IMR-90 (cell line): Measurements from ENCODE around the gene ARHGAP28.

Experiments used
- CHD1 ChIP-seq: IDR thresholded peaks from 2 replicates; pipeline ENCODE4 v1.6.1; 2012; ENCODE audit warnings: low read depth, low read length, improper control_type of control experiment
- CTCF ChIP-seq: conservative IDR thresholded peaks from 2 replicates; pipeline ENCODE4 v1.5.1; 2012; ENCODE audit warnings: mild to moderate bottlenecking, low read depth, low read length, improper control_type of control experiment
- FOS ChIP-seq: fragments of 150-350 bp; IDR thresholded peaks from 2 replicates; pipeline ENCODE4 v1.6.1; 2016; ENCODE audit warnings: low read depth, low read length
- POLR2A ChIP-seq: IDR thresholded peaks from 2 replicates; pipeline ENCODE4 v1.6.1; 2012; ENCODE audit warnings: mild to moderate bottlenecking, low read depth, low read length
- RCOR1 ChIP-seq: IDR thresholded peaks from 2 replicates; pipeline ENCODE4 v1.6.1; 2012; ENCODE audit warnings: mild to moderate bottlenecking, low read length, improper control_type of control experiment; ENCODE audit not compliant: insufficient replicate concordance
- USF2 ChIP-seq: fragments of 150-350 bp; IDR thresholded peaks from 2 replicates; pipeline ENCODE4 v1.6.1; 2017; ENCODE audit warnings: mild to moderate bottlenecking, antibody characterized with exemption, low read length, low read depth

DNA sequence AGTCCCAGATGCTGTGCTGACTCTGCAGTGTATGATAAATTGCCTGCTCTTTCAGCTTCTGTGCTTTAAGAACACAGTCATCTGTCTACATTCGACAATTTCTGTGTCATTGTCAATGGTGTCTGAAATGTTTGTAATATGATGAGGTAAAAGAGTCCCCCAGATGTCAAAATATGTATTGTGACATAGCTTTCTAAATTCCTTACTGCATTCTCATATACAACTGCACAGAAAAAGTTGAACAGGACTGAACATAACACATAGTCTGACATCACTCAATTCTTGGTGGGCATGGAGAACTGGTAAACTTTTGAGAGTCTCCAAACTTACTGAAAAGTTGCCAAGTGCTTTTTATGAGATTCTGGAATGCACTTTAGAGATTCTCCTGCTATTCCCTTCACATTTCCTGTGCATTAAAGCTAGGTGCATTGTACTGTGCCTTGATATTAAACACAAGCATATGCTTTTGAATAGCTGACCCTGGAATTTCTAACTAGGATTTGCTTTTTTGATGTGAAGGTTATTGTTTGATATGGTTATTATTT is 48.1 kb upstream of the ARHGAP28 start:
- TF ChIP-seq CTCF (no peak), CHD1 (no peak), RCOR1 (no peak), USF2 (no peak), POLR2A (no peak), FOS (no peak)
